WTC11 (cell line): ENCODE measurements around the gene EXOC4. TPM values are rescaled to one million over a fixed set of nuclear protein-coding genes. Genes with fewer than 3 reads are reported as not detected.
A peak's percentile ranks its signal among the peaks of the same experiment; 100 is the strongest.

Experiments used
- ATAC-seq: fragments of 200-7000 bp; cut with Tn5 transposase; 2 replicates; pipeline ENCODE4 v1.10.0; 2021; ENCODE audit warnings: mild to moderate bottlenecking, moderate library complexity
- CTCF ChIA-PET: fragments of 300-600 bp; sonication (Branson Sonifier 250); formaldehyde crosslinking; loops from one replicate; lab custom pipeline; 2021; ENCODE audit warnings: antibody characterized with exemption; lab: Charles Lee
- POLR2A ChIA-PET: fragments of 350-600 bp; sonication (Branson Sonifier 250); formaldehyde crosslinking; loops from one replicate; lab custom pipeline; 2021; ENCODE audit warnings: antibody characterized with exemption; lab: Charles Lee
- DNase-seq: peaks from one replicate; pipeline ENCODE4 v3.0.0; 2021; ENCODE audit warnings: low spot score
- H3K27ac Mint-ChIP-seq: 2 replicates; pipeline ENCODE4 v1.8.0; 2021; ENCODE audit warnings: mixed read lengths
- H3K27me3 Mint-ChIP-seq: 2 replicates; pipeline ENCODE4 v1.8.0; 2021; ENCODE audit warnings: low read depth, mild to moderate bottlenecking, moderate library complexity, mixed read lengths
- H3K36me3 Mint-ChIP-seq: 2 replicates; pipeline ENCODE4 v1.8.0; 2021; ENCODE audit warnings: mixed read lengths
- H3K4me1 Mint-ChIP-seq: 2 replicates; pipeline ENCODE4 v1.8.0; 2022; ENCODE audit warnings: mixed read lengths
- H3K4me3 Mint-ChIP-seq: 2 replicates; pipeline ENCODE4 v1.8.0; 2021; ENCODE audit warnings: mild to moderate bottlenecking, moderate library complexity, mixed read lengths
- H3K9me3 Mint-ChIP-seq: 2 replicates; pipeline ENCODE4 v1.8.0; 2021; ENCODE audit warnings: mixed read lengths
- CREB1 ChIP-seq: sonication (generic); formaldehyde crosslinking; IDR thresholded peaks from 2 replicates; pipeline ENCODE4 v1.8.0; 2023; ENCODE audit warnings: mild to moderate bottlenecking, missing genetic modification reagents
- ESRRA ChIP-seq: sonication (generic); formaldehyde crosslinking; IDR thresholded peaks from 2 replicates; pipeline ENCODE4 v1.8.1; 2022; ENCODE audit warnings: mild to moderate bottlenecking, missing genetic modification reagents, borderline replicate concordance
- MYBL2 ChIP-seq: sonication (generic); formaldehyde crosslinking; IDR thresholded peaks from 2 replicates; pipeline ENCODE4 v1.8.1; 2023; ENCODE audit warnings: mild to moderate bottlenecking, moderate library complexity, missing genetic modification reagents
- NFE2L1 ChIP-seq: sonication (generic); formaldehyde crosslinking; IDR thresholded peaks from 2 replicates; pipeline ENCODE4 v1.8.1; 2023; ENCODE audit warnings: missing genetic modification reagents
- NFYB ChIP-seq: sonication (generic); formaldehyde crosslinking; conservative IDR thresholded peaks from 2 replicates; pipeline ENCODE4 v1.8.0; 2022; ENCODE audit warnings: low read depth, missing genetic modification reagents
- RELA ChIP-seq: sonication (generic); formaldehyde crosslinking; IDR thresholded peaks from 2 replicates; pipeline ENCODE4 v1.8.1; 2022; ENCODE audit warnings: missing genetic modification reagents, mild to moderate bottlenecking, borderline replicate concordance
- SMAD3 ChIP-seq: sonication (generic); formaldehyde crosslinking; IDR thresholded peaks from 2 replicates; pipeline ENCODE4 v1.8.0; 2022; ENCODE audit warnings: missing genetic modification reagents, mild to moderate bottlenecking, borderline replicate concordance
- total RNA-seq: library from RNA; stranded (reverse); gene quantifications from 3 replicates; pipeline ENCODE4 v1.2.3, GENCODE V29; 2021
- TF ChIP-seq, protein P1 (sequence below): fragments of 250-450 bp; sonication (Bioruptor Pico); IDR thresholded peaks from 2 replicates; pipeline ENCODE4 v1.9.0; 2021; ENCODE audit warnings: mild to moderate bottlenecking
- TF ChIP-seq, protein P2 (sequence below): sonication (generic); formaldehyde crosslinking; IDR thresholded peaks from 2 replicates; pipeline ENCODE4 v1.8.0; 2023; ENCODE audit warnings: mild to moderate bottlenecking, missing genetic modification reagents
- TF ChIP-seq, protein P3 (sequence below): sonication (generic); formaldehyde crosslinking; IDR thresholded peaks from 2 replicates; pipeline ENCODE4 v1.8.1; 2023; ENCODE audit warnings: mild to moderate bottlenecking, missing genetic modification reagents, moderate library complexity
- TF ChIP-seq, protein P4 (sequence below): sonication (generic); formaldehyde crosslinking; IDR thresholded peaks from 2 replicates; pipeline ENCODE4 v1.8.0; 2022; ENCODE audit warnings: mild to moderate bottlenecking, missing genetic modification reagents
- TF ChIP-seq, protein P5 (sequence below): sonication (generic); formaldehyde crosslinking; IDR thresholded peaks from 2 replicates; pipeline ENCODE4 v1.8.0; 2022; ENCODE audit warnings: mild to moderate bottlenecking, missing genetic modification reagents
- TF ChIP-seq, protein P6 (sequence below): sonication (generic); formaldehyde crosslinking; IDR thresholded peaks from 2 replicates; pipeline ENCODE4 v1.8.0; 2023; ENCODE audit warnings: missing genetic modification reagents, mild to moderate bottlenecking, borderline replicate concordance
- TF ChIP-seq, protein P7 (sequence below): sonication (generic); formaldehyde crosslinking; IDR thresholded peaks from 2 replicates; pipeline ENCODE4 v1.8.1; 2022; ENCODE audit warnings: low read depth, mild to moderate bottlenecking, moderate library complexity, missing genetic modification reagents, borderline replicate concordance

The EXOC4 gene
- total RNA-seq, 1 experiment from 2014 or later, result 62.0 TPM

DNA sequence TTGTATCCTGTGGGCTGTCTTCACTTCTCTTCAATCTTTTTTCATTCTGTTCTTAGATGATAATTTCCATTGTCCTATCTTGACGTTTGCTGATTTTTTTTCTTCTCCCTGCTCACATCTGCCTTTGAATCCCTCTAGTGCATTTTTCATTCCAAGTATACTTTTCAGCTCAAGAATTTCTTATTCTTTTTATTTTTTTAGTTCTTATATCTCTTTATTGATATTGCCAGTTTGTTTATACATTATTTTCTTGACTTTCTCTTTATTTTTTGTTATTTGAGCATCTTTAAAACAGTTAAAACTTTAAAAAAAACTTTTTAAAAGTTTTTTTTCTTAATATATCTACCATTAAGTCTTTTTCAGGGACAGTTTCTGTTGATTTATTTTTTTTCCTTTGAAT, 100.9 kb downstream of the EXOC4 start (continued):
- TF ChIP-seq, protein P1, sequence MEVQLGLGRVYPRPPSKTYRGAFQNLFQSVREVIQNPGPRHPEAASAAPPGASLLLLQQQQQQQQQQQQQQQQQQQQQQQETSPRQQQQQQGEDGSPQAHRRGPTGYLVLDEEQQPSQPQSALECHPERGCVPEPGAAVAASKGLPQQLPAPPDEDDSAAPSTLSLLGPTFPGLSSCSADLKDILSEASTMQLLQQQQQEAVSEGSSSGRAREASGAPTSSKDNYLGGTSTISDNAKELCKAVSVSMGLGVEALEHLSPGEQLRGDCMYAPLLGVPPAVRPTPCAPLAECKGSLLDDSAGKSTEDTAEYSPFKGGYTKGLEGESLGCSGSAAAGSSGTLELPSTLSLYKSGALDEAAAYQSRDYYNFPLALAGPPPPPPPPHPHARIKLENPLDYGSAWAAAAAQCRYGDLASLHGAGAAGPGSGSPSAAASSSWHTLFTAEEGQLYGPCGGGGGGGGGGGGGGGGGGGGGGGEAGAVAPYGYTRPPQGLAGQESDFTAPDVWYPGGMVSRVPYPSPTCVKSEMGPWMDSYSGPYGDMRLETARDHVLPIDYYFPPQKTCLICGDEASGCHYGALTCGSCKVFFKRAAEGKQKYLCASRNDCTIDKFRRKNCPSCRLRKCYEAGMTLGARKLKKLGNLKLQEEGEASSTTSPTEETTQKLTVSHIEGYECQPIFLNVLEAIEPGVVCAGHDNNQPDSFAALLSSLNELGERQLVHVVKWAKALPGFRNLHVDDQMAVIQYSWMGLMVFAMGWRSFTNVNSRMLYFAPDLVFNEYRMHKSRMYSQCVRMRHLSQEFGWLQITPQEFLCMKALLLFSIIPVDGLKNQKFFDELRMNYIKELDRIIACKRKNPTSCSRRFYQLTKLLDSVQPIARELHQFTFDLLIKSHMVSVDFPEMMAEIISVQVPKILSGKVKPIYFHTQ (CRISPR knock-in tag), result no peak
- TF ChIP-seq CREB1 (no peak), RELA (CRISPR knock-in tag) (no peak), MYBL2 (CRISPR knock-in tag) (no peak), NFYB (CRISPR knock-in tag) (no peak), ESRRA (CRISPR knock-in tag) (no peak), NFE2L1 (CRISPR knock-in tag) (no peak)
- TF ChIP-seq, protein P2, sequence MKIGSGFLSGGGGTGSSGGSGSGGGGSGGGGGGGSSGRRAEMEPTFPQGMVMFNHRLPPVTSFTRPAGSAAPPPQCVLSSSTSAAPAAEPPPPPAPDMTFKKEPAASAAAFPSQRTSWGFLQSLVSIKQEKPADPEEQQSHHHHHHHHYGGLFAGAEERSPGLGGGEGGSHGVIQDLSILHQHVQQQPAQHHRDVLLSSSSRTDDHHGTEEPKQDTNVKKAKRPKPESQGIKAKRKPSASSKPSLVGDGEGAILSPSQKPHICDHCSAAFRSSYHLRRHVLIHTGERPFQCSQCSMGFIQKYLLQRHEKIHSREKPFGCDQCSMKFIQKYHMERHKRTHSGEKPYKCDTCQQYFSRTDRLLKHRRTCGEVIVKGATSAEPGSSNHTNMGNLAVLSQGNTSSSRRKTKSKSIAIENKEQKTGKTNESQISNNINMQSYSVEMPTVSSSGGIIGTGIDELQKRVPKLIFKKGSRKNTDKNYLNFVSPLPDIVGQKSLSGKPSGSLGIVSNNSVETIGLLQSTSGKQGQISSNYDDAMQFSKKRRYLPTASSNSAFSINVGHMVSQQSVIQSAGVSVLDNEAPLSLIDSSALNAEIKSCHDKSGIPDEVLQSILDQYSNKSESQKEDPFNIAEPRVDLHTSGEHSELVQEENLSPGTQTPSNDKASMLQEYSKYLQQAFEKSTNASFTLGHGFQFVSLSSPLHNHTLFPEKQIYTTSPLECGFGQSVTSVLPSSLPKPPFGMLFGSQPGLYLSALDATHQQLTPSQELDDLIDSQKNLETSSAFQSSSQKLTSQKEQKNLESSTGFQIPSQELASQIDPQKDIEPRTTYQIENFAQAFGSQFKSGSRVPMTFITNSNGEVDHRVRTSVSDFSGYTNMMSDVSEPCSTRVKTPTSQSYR (CRISPR knock-in tag), result no peak
- TF ChIP-seq, protein P3, sequence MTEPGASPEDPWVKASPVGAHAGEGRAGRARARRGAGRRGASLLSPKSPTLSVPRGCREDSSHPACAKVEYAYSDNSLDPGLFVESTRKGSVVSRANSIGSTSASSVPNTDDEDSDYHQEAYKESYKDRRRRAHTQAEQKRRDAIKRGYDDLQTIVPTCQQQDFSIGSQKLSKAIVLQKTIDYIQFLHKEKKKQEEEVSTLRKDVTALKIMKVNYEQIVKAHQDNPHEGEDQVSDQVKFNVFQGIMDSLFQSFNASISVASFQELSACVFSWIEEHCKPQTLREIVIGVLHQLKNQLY, result no peak
- TF ChIP-seq, protein P4, sequence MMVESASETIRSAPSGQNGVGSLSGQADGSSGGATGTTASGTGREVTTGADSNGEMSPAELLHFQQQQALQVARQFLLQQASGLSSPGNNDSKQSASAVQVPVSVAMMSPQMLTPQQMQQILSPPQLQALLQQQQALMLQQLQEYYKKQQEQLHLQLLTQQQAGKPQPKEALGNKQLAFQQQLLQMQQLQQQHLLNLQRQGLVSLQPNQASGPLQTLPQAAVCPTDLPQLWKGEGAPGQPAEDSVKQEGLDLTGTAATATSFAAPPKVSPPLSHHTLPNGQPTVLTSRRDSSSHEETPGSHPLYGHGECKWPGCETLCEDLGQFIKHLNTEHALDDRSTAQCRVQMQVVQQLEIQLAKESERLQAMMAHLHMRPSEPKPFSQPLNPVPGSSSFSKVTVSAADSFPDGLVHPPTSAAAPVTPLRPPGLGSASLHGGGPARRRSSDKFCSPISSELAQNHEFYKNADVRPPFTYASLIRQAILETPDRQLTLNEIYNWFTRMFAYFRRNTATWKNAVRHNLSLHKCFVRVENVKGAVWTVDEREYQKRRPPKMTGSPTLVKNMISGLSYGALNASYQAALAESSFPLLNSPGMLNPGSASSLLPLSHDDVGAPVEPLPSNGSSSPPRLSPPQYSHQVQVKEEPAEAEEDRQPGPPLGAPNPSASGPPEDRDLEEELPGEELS, result no peak
- TF ChIP-seq, all 79 proteins: peak for 0

DNA sequence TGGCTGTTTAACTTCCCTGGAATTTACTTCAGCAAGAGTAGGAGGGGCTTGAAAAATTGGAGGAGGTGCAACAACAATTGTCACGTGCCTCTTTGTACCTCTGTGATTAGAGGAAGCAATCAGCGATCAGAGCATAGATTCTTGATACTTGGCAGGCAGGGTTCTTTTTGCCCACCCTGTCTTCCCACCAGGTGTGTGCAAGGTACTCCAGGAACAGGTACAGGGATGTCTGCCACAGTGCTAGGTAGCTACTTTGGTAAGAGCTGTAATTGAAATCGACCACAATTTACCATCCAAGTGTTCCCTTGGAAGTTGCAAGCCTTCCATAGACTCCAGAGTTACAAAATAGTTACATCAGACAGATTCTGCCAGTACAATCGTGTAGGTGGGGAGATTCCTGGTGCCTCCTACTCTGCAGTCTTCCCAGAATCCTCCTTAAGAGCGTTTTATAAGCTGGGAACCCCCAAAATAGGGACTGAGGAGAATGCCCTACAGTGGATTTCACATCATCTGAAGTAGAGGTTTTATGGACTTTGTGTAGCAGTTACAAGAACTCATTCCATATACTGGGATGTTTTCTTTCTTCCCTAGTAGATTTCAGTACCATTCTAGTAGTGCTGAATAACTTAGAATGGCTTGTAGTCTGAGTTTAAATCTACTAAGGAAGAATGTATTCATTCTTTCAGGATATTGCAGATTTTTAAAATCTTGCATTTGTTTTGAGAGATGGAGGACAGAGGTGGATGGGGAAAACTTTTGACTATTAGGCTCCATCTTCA, 101.9 kb downstream of the EXOC4 start:
- Mint-ChIP-seq H3K27ac (peak overlapping the region; percentile 76), H3K9me3 (peaks cover 26% of the 10 kb centered on the region), H3K4me1 (peaks cover 43% of the 10 kb centered on the region), H3K4me3 (no peak overlapping the region), H3K36me3 (peaks cover 28% of the 10 kb centered on the region), H3K27me3 (no peaks in the 10 kb centered on the region)
- DNase-seq (no peak), ATAC-seq (peak; percentile 75)
- TF ChIP-seq, protein P5, sequence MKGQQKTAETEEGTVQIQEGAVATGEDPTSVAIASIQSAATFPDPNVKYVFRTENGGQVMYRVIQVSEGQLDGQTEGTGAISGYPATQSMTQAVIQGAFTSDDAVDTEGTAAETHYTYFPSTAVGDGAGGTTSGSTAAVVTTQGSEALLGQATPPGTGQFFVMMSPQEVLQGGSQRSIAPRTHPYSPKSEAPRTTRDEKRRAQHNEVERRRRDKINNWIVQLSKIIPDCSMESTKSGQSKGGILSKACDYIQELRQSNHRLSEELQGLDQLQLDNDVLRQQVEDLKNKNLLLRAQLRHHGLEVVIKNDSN (CRISPR knock-in tag), result 0 out of 2 replicates have a peak, but pooled peaks have one; percentile 22
- no peak for TF ChIP-seq SMAD3 (CRISPR knock-in tag)
- TF ChIP-seq, protein P6, sequence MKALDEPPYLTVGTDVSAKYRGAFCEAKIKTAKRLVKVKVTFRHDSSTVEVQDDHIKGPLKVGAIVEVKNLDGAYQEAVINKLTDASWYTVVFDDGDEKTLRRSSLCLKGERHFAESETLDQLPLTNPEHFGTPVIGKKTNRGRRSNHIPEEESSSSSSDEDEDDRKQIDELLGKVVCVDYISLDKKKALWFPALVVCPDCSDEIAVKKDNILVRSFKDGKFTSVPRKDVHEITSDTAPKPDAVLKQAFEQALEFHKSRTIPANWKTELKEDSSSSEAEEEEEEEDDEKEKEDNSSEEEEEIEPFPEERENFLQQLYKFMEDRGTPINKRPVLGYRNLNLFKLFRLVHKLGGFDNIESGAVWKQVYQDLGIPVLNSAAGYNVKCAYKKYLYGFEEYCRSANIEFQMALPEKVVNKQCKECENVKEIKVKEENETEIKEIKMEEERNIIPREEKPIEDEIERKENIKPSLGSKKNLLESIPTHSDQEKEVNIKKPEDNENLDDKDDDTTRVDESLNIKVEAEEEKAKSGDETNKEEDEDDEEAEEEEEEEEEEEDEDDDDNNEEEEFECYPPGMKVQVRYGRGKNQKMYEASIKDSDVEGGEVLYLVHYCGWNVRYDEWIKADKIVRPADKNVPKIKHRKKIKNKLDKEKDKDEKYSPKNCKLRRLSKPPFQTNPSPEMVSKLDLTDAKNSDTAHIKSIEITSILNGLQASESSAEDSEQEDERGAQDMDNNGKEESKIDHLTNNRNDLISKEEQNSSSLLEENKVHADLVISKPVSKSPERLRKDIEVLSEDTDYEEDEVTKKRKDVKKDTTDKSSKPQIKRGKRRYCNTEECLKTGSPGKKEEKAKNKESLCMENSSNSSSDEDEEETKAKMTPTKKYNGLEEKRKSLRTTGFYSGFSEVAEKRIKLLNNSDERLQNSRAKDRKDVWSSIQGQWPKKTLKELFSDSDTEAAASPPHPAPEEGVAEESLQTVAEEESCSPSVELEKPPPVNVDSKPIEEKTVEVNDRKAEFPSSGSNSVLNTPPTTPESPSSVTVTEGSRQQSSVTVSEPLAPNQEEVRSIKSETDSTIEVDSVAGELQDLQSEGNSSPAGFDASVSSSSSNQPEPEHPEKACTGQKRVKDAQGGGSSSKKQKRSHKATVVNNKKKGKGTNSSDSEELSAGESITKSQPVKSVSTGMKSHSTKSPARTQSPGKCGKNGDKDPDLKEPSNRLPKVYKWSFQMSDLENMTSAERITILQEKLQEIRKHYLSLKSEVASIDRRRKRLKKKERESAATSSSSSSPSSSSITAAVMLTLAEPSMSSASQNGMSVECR (CRISPR knock-in tag), result no peak
- TF ChIP-seq, protein P7, sequence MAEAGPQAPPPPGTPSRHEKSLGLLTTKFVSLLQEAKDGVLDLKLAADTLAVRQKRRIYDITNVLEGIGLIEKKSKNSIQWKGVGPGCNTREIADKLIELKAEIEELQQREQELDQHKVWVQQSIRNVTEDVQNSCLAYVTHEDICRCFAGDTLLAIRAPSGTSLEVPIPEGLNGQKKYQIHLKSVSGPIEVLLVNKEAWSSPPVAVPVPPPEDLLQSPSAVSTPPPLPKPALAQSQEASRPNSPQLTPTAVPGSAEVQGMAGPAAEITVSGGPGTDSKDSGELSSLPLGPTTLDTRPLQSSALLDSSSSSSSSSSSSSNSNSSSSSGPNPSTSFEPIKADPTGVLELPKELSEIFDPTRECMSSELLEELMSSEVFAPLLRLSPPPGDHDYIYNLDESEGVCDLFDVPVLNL, result no peak
- ChIA-PET CTCF (no interaction called here), POLR2A (no interaction called here)
